Right atrium auricular region (tissue), 2 donors: ENCODE results near the gene BBS12. TPM values are rescaled to one million over a fixed set of nuclear protein-coding genes. Genes with fewer than 3 reads are reported as not detected.

ENCODE experiments used
- DNase-seq: peaks from one replicate; pipeline ENCODE4 v3.0.0-alpha.2; 2019; ENCODE audit warnings: low spot score
- H3K27ac ChIP-seq, 2 donors: fragments of 200-600 bp; sonication (generic); 1 replicate in 1 of 2; 2 replicates in 1 of 2; pipeline ENCODE4 v1.5.1; 2016 to 2019
- H3K27me3 ChIP-seq, 2 donors: fragments of 200-600 bp; sonication (generic); one replicate each; pipeline versions ENCODE4 v1.5.1 to v1.6.0; 2017 to 2019
- H3K36me3 ChIP-seq: fragments of 200-600 bp; sonication (generic); one replicate; pipeline ENCODE4 v1.5.1; 2016
- H3K4me1 ChIP-seq, 2 donors: fragments of 200-600 bp; sonication (generic); one replicate each; pipeline versions ENCODE4 v1.5.1 to v1.6.0; 2017 to 2019
- H3K4me3 ChIP-seq, 2 donors: fragments of 200-600 bp; sonication (generic); 1 replicate in 1 of 2; 2 replicates in 1 of 2; pipeline ENCODE4 v1.5.1; 2017 to 2019; ENCODE audit warnings: mild to moderate bottlenecking in 1 of 2, moderate library complexity in 1 of 2
- H3K9me3 ChIP-seq, 2 donors: fragments of 200-600 bp; sonication (generic); one replicate each; pipeline ENCODE4 v1.5.1; 2019
- total RNA-seq, 2 donors: library from RNA; depleted of rRNA; stranded (reverse); fragments of >200 nt; gene quantifications; one replicate each; pipeline ENCODE4 v1.1.0, GENCODE V29; 2016
- TF ChIP-seq, protein P1 (sequence below), 2 donors: fragments of 200-600 bp; sonication (generic); IDR thresholded peaks; one replicate each; pipeline ENCODE4 v1.5.1; 2019; ENCODE audit warnings: antibody characterized with exemption in 2 of 2

The BBS12 gene
- total RNA-seq, 2 donors from 2014 or later, result 5.9 to 10.2 TPM

DNA sequence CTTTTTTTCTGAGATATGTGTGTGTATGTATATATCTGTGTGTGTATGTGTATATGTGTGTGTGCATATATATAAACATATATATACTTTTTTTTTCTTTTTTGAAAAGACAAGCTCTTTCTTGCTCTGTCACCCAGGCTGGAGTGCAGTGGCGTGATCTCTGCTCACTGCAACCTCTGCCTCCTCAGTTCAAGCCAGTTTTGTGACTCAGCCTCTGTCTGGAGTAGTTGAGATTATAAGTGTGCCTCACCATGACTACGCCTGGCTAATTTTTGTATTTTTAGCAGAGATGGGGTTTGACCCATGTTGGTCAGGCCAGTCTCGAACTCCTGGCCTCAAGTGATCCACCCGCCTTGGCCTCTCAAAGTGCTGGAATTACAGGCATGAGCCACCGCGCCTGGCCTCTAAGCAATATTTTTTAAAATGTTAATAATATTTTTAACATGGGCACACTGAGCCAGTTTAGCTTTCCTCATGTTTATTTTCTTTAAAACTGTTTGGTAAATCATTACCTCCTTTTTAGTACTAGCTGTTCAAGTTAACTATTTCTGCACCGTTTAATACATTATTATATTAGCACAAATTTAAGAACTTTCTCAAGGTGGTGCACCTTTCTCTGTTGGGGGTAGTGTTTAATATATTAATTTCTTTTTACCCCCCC lies 33.3 kb downstream of the BBS12 start:
- no peaks in the 10 kb centered on the region for H3K4me1 ChIP-seq
- no peaks in the 10 kb centered on the region for H3K36me3 ChIP-seq
- no peak overlapping the region for H3K4me3 ChIP-seq
- no peaks in the 10 kb centered on the region for H3K27me3 ChIP-seq
- no peaks in the 10 kb centered on the region for H3K9me3 ChIP-seq
- DNase-seq, result no peak
- TF ChIP-seq, protein P1, sequence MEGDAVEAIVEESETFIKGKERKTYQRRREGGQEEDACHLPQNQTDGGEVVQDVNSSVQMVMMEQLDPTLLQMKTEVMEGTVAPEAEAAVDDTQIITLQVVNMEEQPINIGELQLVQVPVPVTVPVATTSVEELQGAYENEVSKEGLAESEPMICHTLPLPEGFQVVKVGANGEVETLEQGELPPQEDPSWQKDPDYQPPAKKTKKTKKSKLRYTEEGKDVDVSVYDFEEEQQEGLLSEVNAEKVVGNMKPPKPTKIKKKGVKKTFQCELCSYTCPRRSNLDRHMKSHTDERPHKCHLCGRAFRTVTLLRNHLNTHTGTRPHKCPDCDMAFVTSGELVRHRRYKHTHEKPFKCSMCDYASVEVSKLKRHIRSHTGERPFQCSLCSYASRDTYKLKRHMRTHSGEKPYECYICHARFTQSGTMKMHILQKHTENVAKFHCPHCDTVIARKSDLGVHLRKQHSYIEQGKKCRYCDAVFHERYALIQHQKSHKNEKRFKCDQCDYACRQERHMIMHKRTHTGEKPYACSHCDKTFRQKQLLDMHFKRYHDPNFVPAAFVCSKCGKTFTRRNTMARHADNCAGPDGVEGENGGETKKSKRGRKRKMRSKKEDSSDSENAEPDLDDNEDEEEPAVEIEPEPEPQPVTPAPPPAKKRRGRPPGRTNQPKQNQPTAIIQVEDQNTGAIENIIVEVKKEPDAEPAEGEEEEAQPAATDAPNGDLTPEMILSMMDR (IDR thresholded peaks at IDR 0.05), result no peak
- H3K27ac ChIP-seq, result no peak overlapping the region

DNA sequence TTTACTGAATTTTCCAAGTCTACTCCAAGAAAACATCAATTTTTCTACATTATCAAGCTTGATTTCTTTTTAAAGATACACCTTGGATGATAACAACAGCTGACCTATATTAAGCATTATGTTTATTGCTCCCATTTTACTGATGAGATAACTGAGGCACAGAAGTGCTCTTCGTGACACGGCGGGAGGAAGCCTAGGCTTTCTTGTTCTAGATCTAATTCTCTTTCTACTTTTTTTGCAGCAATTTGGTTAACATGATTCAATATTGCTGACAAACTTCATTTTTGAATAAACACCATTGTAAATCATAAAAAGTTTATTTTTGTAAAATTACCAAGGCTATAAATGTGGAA lies 33.8 kb downstream of the BBS12 start:
- H3K36me3 ChIP-seq, result no peaks in the 10 kb centered on the region
- DNase-seq, result no peak
- no peaks in the 10 kb centered on the region for H3K4me1 ChIP-seq
- no peaks in the 10 kb centered on the region for H3K9me3 ChIP-seq
- TF ChIP-seq, protein P1 (IDR thresholded peaks at IDR 0.05), result no peak
- no peak overlapping the region for H3K4me3 ChIP-seq
- no peaks in the 10 kb centered on the region for H3K27me3 ChIP-seq
- no peak overlapping the region for H3K27ac ChIP-seq

DNA sequence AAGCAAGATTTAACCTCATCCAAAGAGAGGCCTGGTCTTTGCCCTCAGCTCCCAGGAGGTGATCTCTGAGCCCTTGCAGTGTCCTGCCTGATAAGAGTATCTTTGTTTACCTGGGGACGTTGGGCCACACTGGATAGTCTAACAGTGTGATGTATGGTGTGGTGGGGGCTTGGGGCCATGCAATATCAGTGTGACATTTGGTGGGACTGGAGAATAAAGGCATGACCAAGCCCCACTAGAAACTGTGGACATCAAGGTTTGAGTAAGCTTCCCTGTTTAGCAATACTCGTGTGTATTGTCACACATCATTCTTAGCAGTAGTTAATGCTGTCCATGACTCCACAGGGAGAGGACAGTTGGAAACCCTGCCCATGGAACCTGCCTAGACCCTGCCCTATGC lies 34.4 kb downstream of the BBS12 start:
- Histone ChIP-seq H3K4me1 (no peaks in the 10 kb centered on the region), H3K4me3 (no peak overlapping the region), H3K36me3 (no peaks in the 10 kb centered on the region), H3K27ac (no peak overlapping the region), H3K27me3 (no peaks in the 10 kb centered on the region), H3K9me3 (no peaks in the 10 kb centered on the region)
- no peak for DNase-seq
- TF ChIP-seq, protein P1 (IDR thresholded peaks at IDR 0.05), result no peak

DNA sequence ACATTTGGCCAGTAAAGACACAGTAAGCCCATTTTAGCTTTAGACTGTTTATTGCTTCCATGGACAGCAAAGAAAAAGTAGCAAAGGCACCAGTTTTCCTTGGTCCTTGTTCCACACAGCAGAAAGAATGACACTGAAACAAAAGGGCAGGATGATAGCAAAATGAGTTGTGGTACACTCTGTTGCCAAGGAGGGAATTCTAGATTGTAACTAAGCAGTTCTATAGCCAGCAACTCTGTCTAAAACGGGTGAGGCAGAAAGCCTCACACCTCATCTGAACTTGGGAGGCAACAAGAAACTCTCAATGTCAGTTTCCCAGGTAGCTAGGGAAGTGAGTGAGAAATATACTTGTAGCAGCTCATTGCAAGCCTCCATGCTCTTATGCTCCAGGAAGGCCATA lies 39.2 kb downstream of the BBS12 start:
- H3K9me3 ChIP-seq, result no peaks in the 10 kb centered on the region
- no peak overlapping the region for H3K4me3 ChIP-seq
- H3K27me3 ChIP-seq, result no peaks in the 10 kb centered on the region
- H3K27ac ChIP-seq, result no peak overlapping the region
- TF ChIP-seq, protein P1 (IDR thresholded peaks at IDR 0.05), result no peak
- no peaks in the 10 kb centered on the region for H3K4me1 ChIP-seq
- no peaks in the 10 kb centered on the region for H3K36me3 ChIP-seq
- DNase-seq, result no peak

DNA sequence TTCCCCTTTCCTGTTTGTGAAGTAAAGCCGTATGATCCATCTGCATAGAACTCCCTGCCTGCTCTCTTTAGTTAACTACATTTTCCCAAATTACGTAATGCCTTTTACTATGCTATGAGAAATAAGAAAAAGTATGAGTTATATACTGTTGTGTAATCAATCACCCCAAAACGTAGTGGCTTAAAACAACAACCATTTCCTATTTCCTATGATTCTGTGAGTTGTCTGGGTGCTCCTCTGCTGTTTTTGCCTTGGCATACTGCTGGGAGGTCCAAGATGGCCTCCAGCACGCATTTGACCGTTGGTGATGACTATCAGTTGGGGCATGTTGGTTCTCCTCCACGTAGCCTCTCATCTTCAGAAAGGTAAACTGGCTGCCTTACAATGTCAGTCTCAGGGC lies 39.8 kb downstream of the BBS12 start:
- H3K9me3 ChIP-seq, result no peaks in the 10 kb centered on the region
- DNase-seq, result no peak
- H3K36me3 ChIP-seq, result no peaks in the 10 kb centered on the region
- no peaks in the 10 kb centered on the region for H3K27me3 ChIP-seq
- H3K4me3 ChIP-seq, result no peak overlapping the region
- TF ChIP-seq, protein P1 (IDR thresholded peaks at IDR 0.05), result no peak
- no peaks in the 10 kb centered on the region for H3K4me1 ChIP-seq
- no peak overlapping the region for H3K27ac ChIP-seq

DNA sequence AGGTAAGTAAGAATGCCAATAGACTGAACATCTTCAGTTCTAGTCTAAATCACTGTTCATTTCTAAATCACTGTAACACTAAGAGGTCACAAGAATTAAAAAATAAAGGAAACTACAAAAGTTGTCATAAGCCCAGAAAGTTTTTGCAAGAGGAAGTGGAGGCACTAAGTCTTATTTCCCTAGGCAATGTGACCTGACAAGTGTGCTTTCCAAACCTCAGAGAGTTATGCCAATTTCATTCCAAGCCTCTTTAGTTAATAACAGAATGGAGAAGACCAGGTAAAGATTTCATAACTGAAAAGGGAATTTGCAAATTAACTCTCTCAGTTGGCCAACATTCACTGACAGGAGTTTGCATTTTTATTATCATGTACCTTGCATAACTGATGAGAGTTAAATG lies 40.5 kb downstream of the BBS12 start:
- TF ChIP-seq, protein P1 (IDR thresholded peaks at IDR 0.05), result no peak
- DNase-seq, result no peak
- H3K27ac ChIP-seq, result no peak overlapping the region

More for the DNA sequence above, 40.5 kb downstream of the BBS12 start:
- Histone ChIP-seq H3K4me3 (no peak overlapping the region), H3K4me1 (no peaks in the 10 kb centered on the region), H3K36me3 (no peaks in the 10 kb centered on the region), H3K9me3 (no peaks in the 10 kb centered on the region), H3K27me3 (no peaks in the 10 kb centered on the region)
